Panc1 (cell line): ENCODE measurements around the gene FRMD4A. TPM values are rescaled to one million over a fixed set of nuclear protein-coding genes. Genes with fewer than 3 reads are reported as not detected.

Experiments
- ATAC-seq: fragments of 200-7000 bp; cut with Tn5 transposase; 2 replicates; pipeline ENCODE4 v1.9.1; 2020; ENCODE audit warnings: mild to moderate bottlenecking, moderate library complexity
- BruUV-seq: library from RNA; stranded (reverse); fragments of 400-500 nt; replicated peaks from 2 replicates; lab custom pipeline; 2021; lab: Mats Ljungman, UMichigan
- CTCF ChIA-PET: fragments of 300-600 bp; sonication (Branson Sonifier 250); formaldehyde crosslinking; loops from one replicate; lab custom pipeline; 2022; ENCODE audit warnings: antibody characterized with exemption; lab: Charles Lee
- POLR2A ChIA-PET: fragments of 300-600 bp; sonication (Branson Sonifier 250); formaldehyde crosslinking; loops from one replicate; lab custom pipeline; 2022; ENCODE audit warnings: antibody characterized with exemption; lab: Charles Lee
- DNase-seq: peaks from one replicate; pipeline ENCODE4 v3.0.0-alpha.2; 2010; ENCODE audit warnings: low read depth, low spot score
- H3K27ac ChIP-seq: 2 replicates; pipeline ENCODE4 v1.5.1; 2011; ENCODE audit warnings: mild to moderate bottlenecking, low read length, inconsistent platforms
- H3K27me3 ChIP-seq: fragments of 200-500 bp; sonication (Bioruptor generic); 2 replicates; pipeline ENCODE4 v1.6.0; 2014; ENCODE audit warnings: low read length, inconsistent platforms; ENCODE audit not compliant: control insufficient read depth, insufficient read depth
- H3K36me3 ChIP-seq: fragments of 200-500 bp; sonication (Bioruptor generic); 2 replicates; pipeline ENCODE4 v1.5.1; 2014; ENCODE audit warnings: inconsistent platforms, mild to moderate bottlenecking, low read length, moderate library complexity; ENCODE audit not compliant: control insufficient read depth, insufficient read depth
- H3K4me1 ChIP-seq: 2 replicates; pipeline ENCODE4 v1.5.1; 2011; ENCODE audit warnings: inconsistent platforms, mild to moderate bottlenecking, low read length, moderate library complexity; ENCODE audit not compliant: control insufficient read depth, insufficient read depth
- H3K4me3 ChIP-seq, 2 experiments: 2 replicates each; pipeline ENCODE4 v1.5.1; 2011 to 2012; ENCODE audit warnings: low read depth in 2 of 2, low read length in 2 of 2, mild to moderate bottlenecking in 2 of 2, inconsistent platforms in 1 of 2, moderate library complexity in 1 of 2
- H3K9me3 ChIP-seq: fragments of 200-500 bp; sonication (Bioruptor generic); 2 replicates; pipeline ENCODE4 v1.5.1; 2014; ENCODE audit warnings: low read depth, mild to moderate bottlenecking, inconsistent platforms, low read length, moderate library complexity; ENCODE audit not compliant: control insufficient read depth, insufficient read depth
- CTCF ChIP-seq: fragments of 450-650 bp; IDR thresholded peaks from 2 replicates; pipeline ENCODE4 v1.5.1; 2017; ENCODE audit warnings: mild to moderate bottlenecking
- POLR2AphosphoS5 ChIP-seq: IDR thresholded peaks from 2 replicates; pipeline ENCODE4 v1.6.1; 2012; ENCODE audit warnings: mild to moderate bottlenecking, low read depth, low read length, moderate library complexity
- REST ChIP-seq, 2 experiments: IDR thresholded peaks; 2 replicates each; pipeline ENCODE4 v1.6.1; 2011 to 2012; ENCODE audit warnings: low read depth in 2 of 2, control low read depth in 1 of 2, low read length in 1 of 2, mild to moderate bottlenecking in 1 of 2, moderate library complexity in 1 of 2; ENCODE audit not compliant: insufficient read depth in 1 of 2
- SIN3A ChIP-seq: IDR thresholded peaks from 2 replicates; pipeline ENCODE4 v1.6.1; 2012; ENCODE audit warnings: low read depth, mild to moderate bottlenecking, low read length, moderate library complexity, borderline replicate concordance; ENCODE audit not compliant: insufficient read depth
- TCF7L2 ChIP-seq: IDR thresholded peaks from 2 replicates; pipeline ENCODE4 v1.6.1; 2011; ENCODE audit warnings: mild to moderate bottlenecking, low read depth, low read length, inconsistent platforms
- in situ Hi-C: cut with HindIII; loops from 2 replicates; pipeline ENCODE4 v1.10.0; 2016; ENCODE audit warnings: low sequenced_read_pairs, low pct_unique_long_range_greater_than_20kb
- intact Hi-C: fragments of 100-400 bp; cut with micrococcal nuclease; formaldehyde crosslinking; loops from one replicate; pipeline ENCODE4 v1.10.0; 2022; ENCODE audit not compliant: unreplicated experiment
- total RNA-seq: library from RNA; stranded (reverse); gene quantifications from one replicate; pipeline ENCODE4 v1.2.1, GENCODE V29; 2021; ENCODE audit not compliant: unreplicated experiment

The FRMD4A gene
- total RNA-seq, 1 experiment from 2014 or later: 7.1 TPM

DNA sequence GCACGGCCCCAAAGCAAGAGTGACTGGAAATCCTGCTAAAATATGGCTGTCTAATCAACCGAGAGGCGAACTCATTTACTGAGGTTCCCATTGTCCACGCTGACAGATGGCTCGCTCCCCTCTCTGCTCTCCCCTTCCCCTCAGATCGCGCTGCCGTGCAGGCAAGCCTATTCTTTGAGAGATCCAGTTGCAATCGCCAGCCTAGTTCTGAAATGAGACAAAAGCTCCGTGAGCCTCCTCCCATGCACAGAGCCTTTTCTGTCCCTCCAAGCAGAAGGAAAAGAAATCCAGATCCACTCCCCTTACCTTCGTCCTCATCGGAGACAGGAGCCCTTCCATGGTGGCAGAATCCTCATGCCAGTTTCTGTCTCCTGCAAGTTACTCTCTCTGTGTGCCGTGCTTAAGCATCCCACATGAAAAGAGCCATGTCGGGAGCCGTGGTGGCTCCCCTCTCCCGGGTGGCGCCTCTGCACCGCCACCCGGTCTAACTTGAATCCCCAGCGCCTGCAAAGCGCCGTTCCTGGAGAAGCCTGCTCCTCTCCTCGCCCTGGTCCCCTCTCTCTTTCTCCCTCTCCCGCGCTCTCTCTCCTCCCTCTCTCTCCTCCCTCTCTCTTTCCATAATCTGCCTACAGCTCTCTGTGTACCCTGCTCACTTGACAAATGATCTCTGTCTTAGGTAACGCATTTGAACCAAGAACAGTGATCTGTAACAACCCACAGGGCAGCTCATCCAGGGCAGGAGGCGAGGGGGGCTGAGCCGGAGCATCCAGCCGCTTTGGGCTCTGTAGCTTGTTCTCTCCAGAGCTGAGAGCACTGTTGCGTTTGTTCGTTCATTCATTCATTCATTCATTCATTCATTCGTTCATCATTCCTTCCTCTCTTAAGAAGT is 156.8 kb downstream of the FRMD4A start:
- no peak for DNase-seq
- Histone ChIP-seq H3K9me3 (no peaks in the 10 kb centered on the region), H3K4me1 (no peaks in the 10 kb centered on the region), H3K4me3 (peak overlapping the region; percentile 31 to 55), H3K27me3 (peaks cover 2% of the 10 kb centered on the region), H3K36me3 (no peaks in the 10 kb centered on the region), H3K27ac (no peak overlapping the region)
- intact Hi-C loops: no loop called here
- CTCF ChIA-PET: interaction anchor here (1.1 kb wide), 1 partner anchor 21 kb away, joined by 3 read pairs; no protein-coding TSS in a partner anchor
- BruUV-seq: no TSS peak
- POLR2A ChIA-PET: no interaction called here
- in situ Hi-C loops: no loop called here
- TF ChIP-seq CTCF (no peak), REST (IDR thresholded peaks at IDR 0.05; ENCODE audit: insufficient read depth in 1 of 2, low read depth in 2 of 2, low read length in 1 of 2) (no peak), SIN3A (no peak), POLR2AphosphoS5 (no peak), TCF7L2 (no peak)
- peak; percentile 69 for ATAC-seq

DNA sequence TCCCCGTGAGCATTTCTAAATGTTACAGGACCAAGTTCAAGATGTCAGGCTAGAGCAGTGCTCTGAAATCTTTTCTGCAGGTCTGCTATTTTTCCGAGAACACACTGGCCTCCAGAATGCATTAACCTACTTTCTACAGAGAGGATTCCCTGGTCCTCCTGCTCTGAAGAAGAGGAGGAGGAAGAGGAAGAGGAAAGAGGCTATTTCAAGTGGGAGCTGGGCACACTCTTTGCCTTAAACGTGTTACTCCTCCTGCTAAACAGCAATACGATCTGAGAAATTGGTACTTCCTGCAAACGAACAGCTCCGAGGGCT is 157.4 kb downstream of the FRMD4A start:
- CTCF ChIA-PET: no interaction called here
- H3K4me3 ChIP-seq: peak overlapping the region; percentile 31 to 55
- no TSS peak for BruUV-seq

More for the DNA sequence above, 157.4 kb downstream of the FRMD4A start:
- intact Hi-C loops (no loop called here), in situ Hi-C loops (no loop called here)
- Histone ChIP-seq H3K9me3 (no peaks in the 10 kb centered on the region), H3K27me3 (peaks cover 2% of the 10 kb centered on the region), H3K4me1 (no peaks in the 10 kb centered on the region), H3K27ac (no peak overlapping the region), H3K36me3 (no peaks in the 10 kb centered on the region)
- POLR2A ChIA-PET: no interaction called here
- no peak for DNase-seq
- peak; percentile 48 for ATAC-seq
- TF ChIP-seq POLR2AphosphoS5: no peak
- TF ChIP-seq TCF7L2: no peak
- TF ChIP-seq CTCF: no peak
- TF ChIP-seq SIN3A: no peak
- TF ChIP-seq REST (IDR thresholded peaks at IDR 0.05; ENCODE audit: insufficient read depth in 1 of 2, low read depth in 2 of 2, low read length in 1 of 2): no peak
